Tibial artery (tissue), 4 donors: ENCODE results near the gene LCTL.

Experiments
- DNase-seq, 2 donors: peaks; one replicate each; pipeline ENCODE4 v3.0.0-alpha.2; 2019
- H3K27ac ChIP-seq, 2 donors: fragments of 200-600 bp; sonication (generic) in 1 of 2; 1 replicate in 1 of 2; 2 replicates in 1 of 2; pipeline ENCODE4 v1.5.1; 2018 to 2019; ENCODE audit warnings: mild to moderate bottlenecking in 1 of 2
- H3K27me3 ChIP-seq, 2 donors: fragments of 200-600 bp; sonication (generic) in 1 of 2; one replicate each; pipeline versions ENCODE4 v1.5.1 to v1.6.0; 2016 to 2019
- H3K36me3 ChIP-seq, 3 donors: fragments of 200-600 bp; sonication (generic) in 2 of 3; one replicate each; pipeline ENCODE4 v1.5.1; 2016 to 2019; ENCODE audit warnings: mild to moderate bottlenecking in 2 of 3
- H3K4me1 ChIP-seq, 4 donors: fragments of 200-600 bp; sonication (generic) in 2 of 4; 1 replicate in 3 of 4; 2 replicates in 1 of 4; pipeline ENCODE4 v1.5.1; 2016 to 2019
- H3K4me3 ChIP-seq, 2 donors: fragments of 200-600 bp; sonication (generic) in 1 of 2; 1 replicate in 1 of 2; 2 replicates in 1 of 2; pipeline ENCODE4 v1.5.1; 2018 to 2019; ENCODE audit warnings: mild to moderate bottlenecking in 2 of 2
- H3K9me3 ChIP-seq, 3 donors: fragments of 200-600 bp; sonication (generic) in 1 of 3; one replicate each; pipeline ENCODE4 v1.5.1; 2016 to 2019
- intact Hi-C: fragments of 100-400 bp; cut with DNase I; formaldehyde crosslinking; loops from one replicate; pipeline ENCODE4 v1.15.0; 2023; ENCODE audit warnings: low total_unique reads
- TF ChIP-seq, protein P1 (sequence below), 2 experiments: fragments of 200-600 bp in 1 of 2; fragments of 450-650 bp in 1 of 2; IDR thresholded peaks; one replicate each; pipeline ENCODE4 v1.5.1; 2017 to 2019; ENCODE audit warnings: antibody characterized with exemption in 2 of 2, mild to moderate bottlenecking in 1 of 2, moderate library complexity in 1 of 2

LCTL gene

DNA sequence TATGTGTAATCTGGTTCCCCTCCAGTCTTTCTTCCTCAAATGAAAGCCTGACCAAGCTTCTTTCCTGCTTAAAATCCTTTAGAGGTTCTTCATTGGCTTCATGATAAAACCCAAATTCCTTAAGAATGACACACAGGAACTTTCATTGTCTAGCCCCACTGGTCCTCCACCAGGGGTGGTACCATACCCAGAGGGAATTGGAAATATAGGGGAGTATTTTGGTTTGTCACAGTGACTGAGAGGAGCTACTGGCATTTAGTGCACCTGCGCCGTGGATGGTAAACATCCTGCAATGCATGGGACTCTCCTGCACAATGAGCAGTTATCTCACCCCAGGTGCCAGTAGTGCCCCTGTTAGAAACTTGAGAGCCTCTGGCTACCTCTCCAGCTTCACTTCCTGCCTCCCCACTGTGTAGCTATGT, 49.9 kb downstream of the LCTL start:
- H3K4me1 ChIP-seq = no peaks in the 10 kb centered on the region
- H3K4me3 ChIP-seq = no peak overlapping the region
- TF ChIP-seq, protein P1, sequence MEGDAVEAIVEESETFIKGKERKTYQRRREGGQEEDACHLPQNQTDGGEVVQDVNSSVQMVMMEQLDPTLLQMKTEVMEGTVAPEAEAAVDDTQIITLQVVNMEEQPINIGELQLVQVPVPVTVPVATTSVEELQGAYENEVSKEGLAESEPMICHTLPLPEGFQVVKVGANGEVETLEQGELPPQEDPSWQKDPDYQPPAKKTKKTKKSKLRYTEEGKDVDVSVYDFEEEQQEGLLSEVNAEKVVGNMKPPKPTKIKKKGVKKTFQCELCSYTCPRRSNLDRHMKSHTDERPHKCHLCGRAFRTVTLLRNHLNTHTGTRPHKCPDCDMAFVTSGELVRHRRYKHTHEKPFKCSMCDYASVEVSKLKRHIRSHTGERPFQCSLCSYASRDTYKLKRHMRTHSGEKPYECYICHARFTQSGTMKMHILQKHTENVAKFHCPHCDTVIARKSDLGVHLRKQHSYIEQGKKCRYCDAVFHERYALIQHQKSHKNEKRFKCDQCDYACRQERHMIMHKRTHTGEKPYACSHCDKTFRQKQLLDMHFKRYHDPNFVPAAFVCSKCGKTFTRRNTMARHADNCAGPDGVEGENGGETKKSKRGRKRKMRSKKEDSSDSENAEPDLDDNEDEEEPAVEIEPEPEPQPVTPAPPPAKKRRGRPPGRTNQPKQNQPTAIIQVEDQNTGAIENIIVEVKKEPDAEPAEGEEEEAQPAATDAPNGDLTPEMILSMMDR (IDR thresholded peaks at IDR 0.05) = no peak
- intact Hi-C loops = no loop called here
- H3K27me3 ChIP-seq = no peaks in the 10 kb centered on the region
- no peaks in the 10 kb centered on the region for H3K9me3 ChIP-seq
- H3K36me3 ChIP-seq = peaks cover 2 to 31% (median 11%) of the 10 kb centered on the region in 3 donors
- H3K27ac ChIP-seq = no peak overlapping the region
- DNase-seq = no peak

- H3K4me1 ChIP-seq = no peaks in the 10 kb centered on the region
- H3K36me3 ChIP-seq = peaks cover 0 to 28% (median 11%) of the 10 kb centered on the region in 3 donors
- no peaks in the 10 kb centered on the region for H3K27me3 ChIP-seq
- no peak overlapping the region for H3K27ac ChIP-seq
- intact Hi-C loops = no loop called here
- H3K9me3 ChIP-seq = no peaks in the 10 kb centered on the region
- TF ChIP-seq, protein P1 (IDR thresholded peaks at IDR 0.05) = no peak
- H3K4me3 ChIP-seq = no peak overlapping the region
- DNase-seq = no peak
These were observed 51.2 kb downstream of the LCTL start for GRCh38 chr15:66514586-66514985.

DNA sequence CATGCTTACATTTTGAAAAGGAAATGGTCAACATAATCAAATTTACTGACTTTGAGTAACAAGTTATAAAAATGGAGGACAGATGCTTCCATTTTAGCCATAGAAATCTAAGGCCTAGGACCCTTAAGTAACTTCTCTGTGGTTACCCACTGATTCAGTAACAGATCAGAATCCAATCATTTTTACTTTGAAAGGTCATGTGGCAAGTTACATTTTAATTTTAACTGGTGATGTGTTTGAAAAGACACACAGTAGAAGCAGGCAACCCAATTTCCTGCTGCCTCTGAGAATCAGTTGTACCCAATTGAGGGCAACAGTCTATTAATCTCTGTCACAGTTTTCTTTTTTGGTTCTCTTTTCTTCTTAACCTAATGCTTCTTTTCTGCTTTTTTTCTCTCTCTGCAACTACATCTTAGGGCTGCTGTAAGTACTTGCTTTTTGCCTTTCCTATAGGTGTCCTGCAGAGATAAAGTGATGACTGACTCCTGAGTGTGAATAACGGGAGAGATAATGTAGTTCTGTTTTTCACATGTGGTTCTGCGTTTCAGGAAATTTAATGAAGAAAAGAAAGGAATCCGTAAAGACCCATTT, 57.4 kb downstream of the LCTL start:
- Histone ChIP-seq H3K4me1 (peaks cover 0 to 18% (median 11%) of the 10 kb centered on the region in 4 donors), H3K27ac (no peak overlapping the region), H3K4me3 (no peak overlapping the region), H3K9me3 (no peaks in the 10 kb centered on the region), H3K36me3 (no peaks in the 10 kb centered on the region), H3K27me3 (no peaks in the 10 kb centered on the region)
- intact Hi-C loops = loop anchor here (5.0 kb wide), 1 partner anchor 344 kb away; no protein-coding TSS in a partner anchor
- TF ChIP-seq, protein P1 (IDR thresholded peaks at IDR 0.05) = no peak
- no peak for DNase-seq

DNA sequence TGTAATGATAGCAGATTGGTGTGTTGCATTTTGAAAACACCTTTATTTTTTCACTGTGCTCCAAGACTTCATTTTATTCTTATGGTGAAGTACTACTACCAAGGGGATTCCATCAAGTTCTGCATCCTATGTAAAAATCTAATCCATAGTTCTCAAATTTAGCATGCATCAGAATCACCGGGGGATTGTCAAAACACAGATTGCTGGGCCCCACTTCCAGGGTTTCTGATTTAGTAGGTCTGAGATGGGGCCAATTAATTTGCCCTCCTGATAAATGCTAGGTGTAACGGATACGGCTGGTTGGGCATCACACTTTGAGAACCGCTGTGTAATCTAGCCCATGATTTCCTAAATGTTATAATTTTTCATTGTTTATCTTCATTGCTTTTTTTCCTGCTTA, 60.0 kb downstream of the LCTL start:
- intact Hi-C loops = loop anchor here (5.0 kb wide), 1 partner anchor 346 kb away; no protein-coding TSS in a partner anchor
- peak overlapping the region; percentile 88 to 90 for H3K27ac ChIP-seq
- TF ChIP-seq, protein P1 (IDR thresholded peaks at IDR 0.05) = no peak
- no peaks in the 10 kb centered on the region for H3K27me3 ChIP-seq
- H3K36me3 ChIP-seq = peaks cover 22 to 24% (median 22%) of the 10 kb centered on the region in 3 donors
- H3K4me1 ChIP-seq = peaks cover 0 to 27% (median 19%) of the 10 kb centered on the region in 4 donors
- no peaks in the 10 kb centered on the region for H3K9me3 ChIP-seq
- H3K4me3 ChIP-seq = peak overlapping the region; percentile 77 to 78
- DNase-seq = no peak

- intact Hi-C loops = loop anchor here (5.0 kb wide), 1 partner anchor 347 kb away; no protein-coding TSS in a partner anchor
- peak overlapping the region; percentile 88 to 90 for H3K27ac ChIP-seq
- peak overlapping the region; percentile 77 to 78 for H3K4me3 ChIP-seq
- DNase-seq = no peak
- H3K9me3 ChIP-seq = no peaks in the 10 kb centered on the region
- TF ChIP-seq, protein P1 (IDR thresholded peaks at IDR 0.05) = no peak
- H3K4me1 ChIP-seq = peaks cover 0 to 27% (median 19%) of the 10 kb centered on the region in 4 donors
- peaks cover 26 to 28% (median 26%) of the 10 kb centered on the region in 3 donors for H3K36me3 ChIP-seq
- H3K27me3 ChIP-seq = no peaks in the 10 kb centered on the region
These were observed 60.4 kb downstream of the LCTL start for GRCh38 chr15:66505430-66505811.
